DND-41 (cell line): ENCODE measurements around the gene CIRBP.

Experiments
- EZH2 ChIP-seq: IDR thresholded peaks from 3 replicates; pipeline ENCODE4 v1.6.1; 2012; ENCODE audit warnings: borderline replicate concordance, low read depth, mild to moderate bottlenecking, moderate library complexity, low read length, inconsistent platforms; ENCODE audit not compliant: severe bottlenecking
- TF ChIP-seq, protein P1 (sequence below): IDR thresholded peaks from 2 replicates; pipeline ENCODE4 v1.5.1; 2012; ENCODE audit warnings: borderline replicate concordance, low read length, moderate library complexity, mild to moderate bottlenecking; ENCODE audit not compliant: poor library complexity, severe bottlenecking; ENCODE audit errors: extremely low read depth

DNA sequence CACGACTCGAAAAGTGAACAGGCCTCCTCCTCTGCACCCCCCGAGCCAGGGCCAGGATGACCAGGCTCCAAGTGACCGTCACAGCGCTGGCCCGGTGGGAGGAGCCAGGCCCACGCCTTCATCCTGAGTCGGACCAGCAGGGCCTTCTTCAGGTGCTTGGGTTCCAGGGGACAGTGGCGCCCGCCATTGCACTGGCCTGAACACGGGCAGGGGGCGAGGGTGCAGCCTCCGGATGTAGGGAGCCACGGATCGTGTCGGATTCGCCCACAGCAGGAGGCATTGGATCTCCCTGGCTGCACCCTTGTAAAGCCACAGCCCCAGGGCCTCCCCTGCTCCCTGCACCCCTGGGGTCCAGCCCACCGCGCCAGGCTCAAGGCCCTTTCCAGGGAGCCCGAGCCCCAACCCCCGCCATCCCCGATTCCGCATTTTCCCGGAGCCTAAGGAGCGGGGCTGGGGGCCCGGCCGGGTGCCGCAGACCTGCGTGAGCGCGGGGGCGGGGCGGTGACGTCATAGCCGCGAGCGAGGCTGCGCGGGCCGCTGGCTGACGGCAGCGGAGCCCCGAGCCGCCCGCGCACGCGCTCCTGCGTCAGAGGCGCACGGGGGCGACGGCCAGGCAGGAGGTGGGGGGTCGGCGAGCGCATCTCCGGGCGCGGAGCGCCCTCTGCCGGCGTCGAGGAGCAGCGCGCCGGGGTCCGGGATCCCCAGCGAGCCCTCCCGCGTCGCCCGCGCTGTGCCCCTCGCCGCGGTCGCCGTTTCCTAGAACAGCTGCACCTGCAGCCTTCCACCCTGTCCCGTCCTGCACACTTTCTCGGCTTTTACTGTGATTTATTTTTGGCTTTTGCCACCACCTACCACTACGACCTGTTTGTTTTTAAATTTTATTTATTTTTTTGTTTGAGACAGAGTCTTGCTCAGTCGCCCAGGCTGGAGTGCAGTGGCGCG is 29.1 kb upstream of the CIRBP start:
- TF ChIP-seq EZH2, result no peak
- TF ChIP-seq, protein P1, sequence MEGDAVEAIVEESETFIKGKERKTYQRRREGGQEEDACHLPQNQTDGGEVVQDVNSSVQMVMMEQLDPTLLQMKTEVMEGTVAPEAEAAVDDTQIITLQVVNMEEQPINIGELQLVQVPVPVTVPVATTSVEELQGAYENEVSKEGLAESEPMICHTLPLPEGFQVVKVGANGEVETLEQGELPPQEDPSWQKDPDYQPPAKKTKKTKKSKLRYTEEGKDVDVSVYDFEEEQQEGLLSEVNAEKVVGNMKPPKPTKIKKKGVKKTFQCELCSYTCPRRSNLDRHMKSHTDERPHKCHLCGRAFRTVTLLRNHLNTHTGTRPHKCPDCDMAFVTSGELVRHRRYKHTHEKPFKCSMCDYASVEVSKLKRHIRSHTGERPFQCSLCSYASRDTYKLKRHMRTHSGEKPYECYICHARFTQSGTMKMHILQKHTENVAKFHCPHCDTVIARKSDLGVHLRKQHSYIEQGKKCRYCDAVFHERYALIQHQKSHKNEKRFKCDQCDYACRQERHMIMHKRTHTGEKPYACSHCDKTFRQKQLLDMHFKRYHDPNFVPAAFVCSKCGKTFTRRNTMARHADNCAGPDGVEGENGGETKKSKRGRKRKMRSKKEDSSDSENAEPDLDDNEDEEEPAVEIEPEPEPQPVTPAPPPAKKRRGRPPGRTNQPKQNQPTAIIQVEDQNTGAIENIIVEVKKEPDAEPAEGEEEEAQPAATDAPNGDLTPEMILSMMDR, result peak; percentile 95
